Stimulated activated CD4-positive, alpha-beta T cell treated with anti-CD3 and anti-CD28 coated beads, Interleukin-4, amount 100 ng/mL, for 4 hours (primary cell): ENCODE data around the gene DMD.
"Not testable (repeated sequence)": the region's sequence is repeated elsewhere in the genome, so short reads cannot be mapped to it uniquely, and the experiment has no call there.

Experiments
- DNase-seq, 2 experiments: peaks; one replicate each; pipeline ENCODE4 v3.0.0-alpha.2; 2020

The DMD gene

DNA sequence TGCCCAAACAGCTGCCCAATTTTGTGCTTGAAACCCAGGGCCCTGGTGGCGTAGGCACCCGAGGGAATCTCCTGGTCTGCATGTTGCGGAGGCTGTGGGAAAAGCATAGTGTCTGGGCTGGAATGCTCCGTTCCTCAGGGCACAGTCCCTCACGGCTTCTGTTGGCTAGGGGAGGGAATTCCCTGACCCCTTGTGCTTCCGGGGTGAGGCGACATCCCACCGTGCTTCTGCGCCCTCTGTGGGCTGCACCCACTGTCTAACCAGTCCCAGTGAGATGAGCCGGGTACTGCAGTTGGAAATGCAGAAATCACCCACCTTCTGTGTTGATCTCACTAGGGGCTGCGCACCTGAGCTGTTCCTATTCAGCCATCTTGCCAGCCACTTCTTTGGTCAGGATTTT, 1740.1 kb downstream of the DMD start:
- DNase-seq = no peak

GRCh38 chrX:31470753-31471152, 1740.6 kb downstream of the DMD start:
- DNase-seq = not testable (repeated sequence)

- no peak for DNase-seq
These were observed 1746.9 kb downstream of the DMD start for GRCh38 chrX:31464306-31464915.

DNA sequence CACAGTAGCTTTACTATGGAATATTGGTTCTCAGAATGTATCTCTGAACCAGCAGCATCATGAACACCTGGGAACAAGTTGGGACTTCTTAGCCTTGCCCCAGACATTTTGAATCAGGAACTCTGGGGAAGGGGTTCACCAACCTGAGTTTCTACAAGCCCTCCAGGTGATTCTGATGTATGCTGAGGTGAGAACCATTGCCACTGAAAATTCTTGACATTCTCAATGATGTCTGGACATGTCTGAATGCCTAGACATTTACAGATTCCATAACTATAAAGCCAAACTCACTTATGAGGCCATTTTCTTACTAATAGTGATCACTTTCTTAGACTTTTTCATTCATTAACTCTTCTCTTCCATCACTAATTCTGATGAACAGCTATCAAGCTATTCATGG, 1750.1 kb downstream of the DMD start:
- DNase-seq = no peak

DNA sequence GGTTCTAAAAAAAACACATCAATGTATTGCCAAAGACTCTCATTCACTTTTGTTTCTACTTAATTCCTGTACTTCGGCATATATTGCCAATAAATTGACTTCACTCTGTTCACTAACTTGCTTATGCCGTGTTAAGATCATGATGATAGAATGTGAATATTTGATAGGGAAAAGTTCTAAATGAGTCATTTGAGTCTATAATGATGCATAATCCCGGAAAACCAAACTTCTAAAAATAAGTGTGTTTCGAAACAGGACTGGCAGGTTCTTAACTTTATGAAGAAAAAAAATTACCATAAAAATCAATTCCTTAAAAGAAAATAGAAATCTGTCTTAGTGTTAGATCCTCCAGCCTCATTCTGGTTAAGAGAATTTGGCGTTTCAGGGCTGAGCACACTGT, 1752.0 kb downstream of the DMD start:
- DNase-seq = no peak

- DNase-seq = no peak
These were observed 1761.4 kb downstream of the DMD start for GRCh38 chrX:31449965-31450364.

GRCh38 chrX:31449081-31449480, 1762.3 kb downstream of the DMD start:
- no peak for DNase-seq

DNA sequence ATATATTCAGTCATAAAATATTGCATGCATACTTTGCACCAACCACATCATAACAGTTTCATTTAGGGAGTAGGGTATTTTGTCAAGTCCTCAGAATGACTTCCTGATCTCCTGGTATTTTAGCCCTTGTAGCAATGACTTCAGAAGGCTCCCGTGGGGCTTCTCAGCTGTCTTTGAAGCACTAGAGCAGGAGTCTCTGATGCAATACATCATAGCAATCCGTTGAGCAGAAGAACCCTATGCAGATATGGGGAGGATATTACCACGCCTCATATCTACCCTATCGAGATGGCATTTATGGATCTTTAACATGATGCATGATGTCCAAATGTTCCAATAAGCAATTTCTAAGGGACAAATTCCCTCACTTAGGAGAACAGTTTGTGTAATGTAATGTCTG, 1765.8 kb downstream of the DMD start:
- DNase-seq = no peak

GRCh38 chrX:31443654-31444053, 1767.7 kb downstream of the DMD start:
- no peak for DNase-seq

- no peak for DNase-seq
These were observed 1770.8 kb downstream of the DMD start for GRCh38 chrX:31440546-31440945.

DNA sequence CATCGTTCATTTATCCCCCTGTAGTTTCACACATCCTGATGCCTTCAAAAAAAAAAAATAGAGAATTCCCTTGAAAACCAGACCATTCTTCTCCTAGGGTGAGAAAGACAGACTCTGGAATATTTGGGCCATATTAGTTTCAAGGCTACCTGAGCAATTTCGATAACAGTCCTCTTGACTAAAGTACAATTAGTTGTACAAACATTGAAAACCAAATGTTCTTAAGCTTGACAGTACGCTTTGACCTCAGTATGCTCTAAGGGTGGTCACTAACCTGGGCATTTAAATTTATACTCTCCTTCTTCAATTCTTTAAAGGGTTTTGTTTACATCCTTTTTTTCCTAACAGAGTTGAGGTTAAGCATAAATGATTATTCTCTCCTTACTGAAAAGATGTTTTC, 1774.9 kb downstream of the DMD start:
- no peak for DNase-seq

DNA sequence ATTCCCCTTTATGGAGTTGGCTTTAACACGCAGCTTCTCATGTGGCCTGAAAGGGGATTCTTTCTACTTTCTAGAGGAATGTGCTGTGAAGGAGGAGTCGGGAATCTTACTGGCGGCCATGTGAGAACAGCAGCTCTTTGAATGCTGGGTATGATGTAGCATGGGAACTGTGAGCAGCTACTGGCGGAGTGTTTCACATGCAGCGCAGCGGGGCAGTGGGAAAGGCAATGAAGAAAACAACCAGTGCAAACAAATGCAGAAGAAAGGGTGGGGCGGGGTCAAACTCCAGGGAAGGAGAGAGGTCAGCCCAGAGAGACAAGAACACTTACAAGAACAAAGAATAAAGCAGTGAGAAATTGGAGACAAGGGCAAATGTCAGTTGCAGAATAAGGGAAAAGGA, 1775.8 kb downstream of the DMD start:
- no peak for DNase-seq

- no peak for DNase-seq
These were observed 1777.5 kb downstream of the DMD start for GRCh38 chrX:31433856-31434255.

GRCh38 chrX:31429915-31430314, 1781.4 kb downstream of the DMD start:
- no peak for DNase-seq

- DNase-seq = no peak
These were observed 1787.7 kb downstream of the DMD start for GRCh38 chrX:31423609-31424189.

DNA sequence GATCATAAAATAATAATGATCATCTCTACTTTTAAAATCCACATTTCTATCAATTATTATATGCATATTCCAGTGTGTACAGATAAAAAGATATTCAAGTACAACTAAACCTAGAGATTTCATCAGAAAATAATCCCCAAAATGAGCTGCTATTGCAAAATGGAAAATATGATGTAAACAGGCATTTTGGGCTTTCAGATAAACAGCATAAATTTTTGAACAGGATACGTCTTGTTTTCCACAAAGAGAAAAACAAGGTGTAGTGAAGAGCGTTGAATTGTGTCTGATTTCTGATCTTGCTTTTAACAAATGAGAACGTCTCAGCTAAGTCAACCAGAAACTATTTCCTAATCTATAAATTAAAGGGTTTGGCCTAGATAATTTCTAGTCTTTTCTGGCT, 1789.9 kb downstream of the DMD start:
- no peak for DNase-seq

- DNase-seq = no peak
These were observed 1790.6 kb downstream of the DMD start for GRCh38 chrX:31420711-31421151.

DNA sequence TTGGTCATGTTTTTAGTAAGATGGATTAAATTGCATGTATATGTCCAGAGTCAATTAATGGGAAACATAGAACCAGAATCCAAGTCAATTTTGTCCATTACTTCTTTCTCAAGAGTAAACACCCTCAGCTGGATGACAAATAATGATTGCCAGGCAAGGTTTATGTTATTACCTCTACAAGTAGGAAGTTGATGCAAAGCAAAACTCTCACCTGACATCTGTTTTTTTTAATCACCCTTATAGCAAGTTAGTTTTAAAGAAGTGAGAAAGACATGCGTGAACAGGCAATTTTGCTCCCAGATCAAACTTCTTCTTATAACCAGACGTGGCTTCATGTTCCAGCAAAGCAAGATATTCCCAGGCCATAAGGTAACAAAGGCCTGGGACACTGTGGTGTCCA, 1791.0 kb downstream of the DMD start:
- DNase-seq = no peak

GRCh38 chrX:31397119-31397518, 1814.2 kb downstream of the DMD start:
- no peak for DNase-seq

DNA sequence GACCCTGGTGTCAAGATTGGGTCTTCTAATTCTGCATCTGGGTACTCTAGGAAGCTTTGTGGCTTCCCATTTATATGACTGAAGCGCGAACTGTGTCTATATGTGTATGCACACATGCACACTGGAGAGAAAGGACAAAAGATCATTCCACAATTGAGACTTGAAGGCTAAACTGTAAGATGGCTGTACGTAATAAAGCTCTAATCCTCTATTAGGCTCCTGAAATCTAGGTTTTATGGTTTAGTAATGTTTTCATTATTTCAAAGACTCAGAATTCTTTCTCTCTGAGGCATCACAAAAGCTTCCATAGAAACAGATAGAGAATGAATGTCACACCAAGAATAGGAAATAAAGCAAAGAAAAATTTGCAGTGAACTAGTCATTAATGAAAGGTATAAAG, 1818.8 kb downstream of the DMD start:
- no peak for DNase-seq

DNA sequence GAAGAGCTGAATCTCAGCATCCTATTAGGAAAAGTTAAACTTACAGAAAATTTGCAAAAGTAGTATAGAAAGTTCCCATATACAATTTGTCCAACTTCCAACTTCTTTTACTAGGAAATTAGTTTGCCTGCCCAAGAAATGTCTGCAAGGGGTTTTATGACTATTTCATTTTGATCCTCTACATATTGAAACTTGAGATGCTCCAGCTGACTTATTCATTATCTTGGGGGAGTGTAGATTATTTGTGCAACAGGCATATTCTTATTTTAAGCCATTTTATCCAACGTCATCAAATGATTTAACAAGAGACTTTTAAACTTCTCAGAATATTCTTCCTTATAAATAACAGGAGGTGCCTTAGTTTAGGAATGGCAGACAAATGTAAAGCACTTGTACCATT, 1822.4 kb downstream of the DMD start:
- DNase-seq = no peak

DNA sequence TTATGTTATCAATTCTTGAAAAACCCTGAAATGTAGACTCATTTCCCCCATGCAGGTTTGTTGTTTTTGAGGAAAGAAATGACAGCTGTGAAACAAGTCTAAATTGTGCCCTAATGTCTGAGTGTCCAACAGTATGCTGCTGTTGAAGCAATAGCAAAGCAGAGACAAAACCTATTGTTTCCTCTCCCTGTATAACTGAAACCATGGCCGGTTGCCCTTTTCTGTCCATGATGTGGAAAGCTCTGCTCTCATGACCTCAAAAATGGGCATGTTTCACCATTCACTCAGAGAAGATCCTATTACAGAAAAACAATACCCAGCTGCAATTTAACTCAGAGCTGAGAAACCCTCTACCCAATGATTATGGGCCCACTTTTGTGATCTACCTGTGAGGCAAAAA, 1826.9 kb downstream of the DMD start:
- DNase-seq = no peak

- DNase-seq = no peak
These were observed 1827.4 kb downstream of the DMD start for GRCh38 chrX:31383991-31384390.

- DNase-seq = not testable (repeated sequence)
These were observed 1832.4 kb downstream of the DMD start for GRCh38 chrX:31378973-31379372.

DNA sequence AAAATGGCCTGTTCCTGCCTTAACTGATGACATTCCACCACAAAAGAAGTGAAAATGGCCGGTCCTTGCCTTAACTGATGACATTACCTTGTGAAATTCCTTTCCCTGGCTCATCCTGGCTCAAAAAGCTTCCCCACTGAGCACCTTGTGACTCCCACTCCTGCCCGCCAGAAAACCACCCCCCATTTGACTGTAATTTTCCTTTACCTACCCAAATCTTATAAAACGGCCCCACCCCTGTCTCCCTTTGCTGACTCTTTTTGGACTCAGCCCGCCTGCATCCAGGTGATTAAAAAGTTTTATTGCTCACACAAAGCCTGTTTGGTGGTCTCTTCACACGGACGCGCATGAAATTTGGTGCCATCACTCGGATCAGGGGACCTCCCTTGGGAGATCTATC, 1833.5 kb downstream of the DMD start:
- DNase-seq = not testable (repeated sequence)
